SIG-M5 treated with dmso at 0.1 percent for 504 hours (cell line): ENCODE results near the gene IQCE.

Experiments used
- DNase-seq: peaks from one replicate; lab custom pipeline; 2025; ENCODE audit not compliant: unreplicated experiment; lab: John Stamatoyannopoulos, UW

Gene IQCE

GRCh38 chr7:2613098-2613930 is 54.5 kb downstream of the IQCE start:
- DNase-seq, result no peak

GRCh38 chr7:2613931-2614600 is 55.3 kb downstream of the IQCE start:
- DNase-seq, result peak; percentile 7

- DNase-seq, result no peak
Observed at GRCh38 chr7:2614631-2615330, 56.0 kb downstream of the IQCE start.

GRCh38 chr7:2616387-2617324 is 57.9 kb downstream of the IQCE start:
- no peak for DNase-seq

GRCh38 chr7:2617325-2617905 is 58.6 kb downstream of the IQCE start:
- no peak for DNase-seq

GRCh38 chr7:2619116-2619515 is 60.3 kb downstream of the IQCE start:
- no peak for DNase-seq

GRCh38 chr7:2621061-2621828 is 62.5 kb downstream of the IQCE start:
- DNase-seq, result no peak

- no peak for DNase-seq
Observed at GRCh38 chr7:2621948-2622640, 63.3 kb downstream of the IQCE start.

- DNase-seq, result no peak
Observed at GRCh38 chr7:2622869-2623697, 64.3 kb downstream of the IQCE start.

- DNase-seq, result no peak
Observed at GRCh38 chr7:2623698-2624014, 64.9 kb downstream of the IQCE start.

GRCh38 chr7:2624293-2624886 is 65.6 kb downstream of the IQCE start:
- no peak for DNase-seq

- no peak for DNase-seq
Observed at GRCh38 chr7:2626498-2627117, 67.8 kb downstream of the IQCE start.

- DNase-seq, result no peak
Observed at GRCh38 chr7:2627258-2628129, 68.7 kb downstream of the IQCE start.

- no peak for DNase-seq
Observed at GRCh38 chr7:2628130-2628482, 69.3 kb downstream of the IQCE start.

GRCh38 chr7:2628891-2629290 is 70.1 kb downstream of the IQCE start:
- no peak for DNase-seq

GRCh38 chr7:2629746-2630681 is 71.2 kb downstream of the IQCE start:
- DNase-seq, result no peak
